Sigmoid colon (tissue), 7 donors: Measurements from ENCODE around the gene ODAD2. TPM values are rescaled to one million over a fixed set of nuclear protein-coding genes. Genes with fewer than 3 reads are reported as not detected.
A peak's percentile ranks its signal among the peaks of the same experiment; 100 is the strongest.
"Not testable (repeated sequence)": the region's sequence is repeated elsewhere in the genome, so short reads cannot be mapped to it uniquely, and the experiment has no call there.

Experiments used
- DNase-seq: peaks from one replicate; pipeline ENCODE4 v3.0.0-alpha.2; 2019
- H3K27ac ChIP-seq, 4 donors: fragments of 200-600 bp; sonication (generic); one replicate each; pipeline ENCODE4 v1.5.1; 2016 to 2019; ENCODE audit warnings: mild to moderate bottlenecking in 1 of 4
- H3K27me3 ChIP-seq, 3 donors: fragments of 200-600 bp; sonication (generic); one replicate each; pipeline ENCODE4 v1.5.1; 2019; ENCODE audit warnings: mild to moderate bottlenecking in 1 of 3
- H3K36me3 ChIP-seq, 4 donors: fragments of 200-600 bp; sonication (generic); one replicate each; pipeline ENCODE4 v1.5.1; 2016 to 2019
- H3K4me1 ChIP-seq, 4 donors: fragments of 200-600 bp; sonication (generic); one replicate each; pipeline ENCODE4 v1.5.1; 2017 to 2019
- H3K4me3 ChIP-seq, 4 donors: fragments of 200-600 bp; sonication (generic); one replicate each; pipeline ENCODE4 v1.5.1; 2017 to 2019; ENCODE audit warnings: mild to moderate bottlenecking in 2 of 4, moderate library complexity in 1 of 4
- H3K9me3 ChIP-seq, 4 donors: fragments of 200-600 bp in 3 of 4; sonication (generic) in 3 of 4; one replicate each; pipeline versions ENCODE4 v1.5.1 to v1.6.1; 2013 to 2019
- EP300 ChIP-seq, 4 donors: sonication (generic); formaldehyde crosslinking; IDR thresholded peaks; one replicate each; pipeline ENCODE4 v1.6.1; 2017; ENCODE audit warnings: antibody characterized with exemption in 4 of 4
- POLR2A ChIP-seq, 2 donors: fragments of 450-650 bp; IDR thresholded peaks; one replicate each; pipeline ENCODE4 v1.6.1; 2016; ENCODE audit warnings: antibody characterized with exemption in 2 of 2, mild to moderate bottlenecking in 2 of 2, moderate library complexity in 2 of 2
- POLR2AphosphoS5 ChIP-seq, 4 donors: sonication (generic); formaldehyde crosslinking; IDR thresholded peaks; one replicate each; pipeline ENCODE4 v1.6.1; 2017; ENCODE audit warnings: antibody characterized with exemption in 4 of 4
- WGBS, 2 donors: extraction: QIAGEN DNeasy Blood & Tissue Kit; methylation state at CpG; one replicate each; pipeline ENCODE4 v1.1.7; 2013; 5-methylcytosine and 5-hydroxymethylcytosine counted together
- intact Hi-C: fragments of 100-400 bp; cut with DNase I; formaldehyde crosslinking; loops from one replicate; pipeline ENCODE4 v1.15.1; 2023
- polyA plus RNA-seq, 3 donors: library from polyadenylated mRNA; stranded (reverse); fragments of 200-250 nt; gene quantifications; one replicate each; pipeline ENCODE4 v1.2.3, GENCODE V29; 2013
- total RNA-seq, 4 donors: library from RNA; depleted of rRNA; stranded (reverse); fragments of >200 nt; gene quantifications; one replicate each; pipeline ENCODE4 v1.1.0, GENCODE V29; 2016
- TF ChIP-seq, protein P1 (sequence below), 4 experiments: fragments of 450-650 bp in 3 of 4; fragments of 200-600 bp in 1 of 4; IDR thresholded peaks; one replicate each; pipeline ENCODE4 v1.5.1; 2016 to 2019; ENCODE audit warnings: antibody characterized with exemption in 4 of 4, mild to moderate bottlenecking in 3 of 4, moderate library complexity in 2 of 4
- donor health status: healthy with polysubstance abuse.
- donor health status: Bipolar disorder and iron deficiency.
- donor health status: healthy.

The ODAD2 gene
- total and polyA plus RNA-seq, 7 donors = 0.29 to 8.8 (median 2.3) TPM; not detected in 1

DNA sequence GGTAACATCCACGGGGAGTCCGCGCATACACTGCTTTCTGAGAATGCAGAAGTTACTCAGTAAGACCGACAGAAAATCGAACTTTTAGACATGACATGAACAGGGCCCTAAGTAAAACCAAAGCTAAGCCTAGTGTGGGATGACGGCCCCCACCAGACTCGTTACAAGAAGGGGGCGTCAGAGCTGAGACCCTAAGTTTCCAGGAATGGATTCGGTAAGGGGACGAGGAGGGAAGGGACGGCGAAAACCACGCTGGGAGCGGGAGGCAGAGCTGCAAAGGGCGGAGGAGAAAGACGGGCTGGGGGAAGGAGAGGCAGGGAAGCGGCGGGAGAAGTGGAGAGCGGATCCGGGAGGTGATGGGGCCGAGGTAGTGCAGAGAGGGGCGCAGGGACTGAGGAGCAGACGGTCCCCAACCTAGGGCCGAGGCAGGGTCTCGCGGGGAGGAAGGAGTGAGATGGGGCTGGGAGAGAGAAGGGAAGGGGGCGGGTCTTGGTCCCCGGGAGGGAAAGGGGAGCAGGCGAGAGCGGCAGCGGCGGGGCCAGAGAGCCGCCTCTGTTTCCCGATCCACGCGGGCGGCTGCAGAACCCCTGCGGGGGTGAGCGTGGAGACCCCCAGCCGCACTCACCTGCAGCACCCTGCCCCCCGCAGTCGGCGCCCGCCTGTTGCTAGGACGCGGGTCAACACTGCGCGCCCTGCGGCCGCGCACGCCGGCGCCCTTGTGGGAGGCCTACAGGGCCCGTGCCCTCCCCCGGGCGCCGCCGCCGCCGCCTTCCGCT lies 513 bp downstream of the ODAD2 start:
- 1 to 2% methylated on average over 62 of the region's 62 CpGs for WGBS, 2 donors

GRCh38 chr10:27997865-27998177 lies 1.1 kb downstream of the ODAD2 start:
- peak overlapping the region; percentile 64 to 86 (median 82) for H3K27ac ChIP-seq
- TF ChIP-seq EP300 (IDR thresholded peaks at IDR 0.05) (no peak), POLR2A (IDR thresholded peaks at IDR 0.05) (no peak), POLR2AphosphoS5 (IDR thresholded peaks at IDR 0.05) (no peak)
- TF ChIP-seq, protein P1, sequence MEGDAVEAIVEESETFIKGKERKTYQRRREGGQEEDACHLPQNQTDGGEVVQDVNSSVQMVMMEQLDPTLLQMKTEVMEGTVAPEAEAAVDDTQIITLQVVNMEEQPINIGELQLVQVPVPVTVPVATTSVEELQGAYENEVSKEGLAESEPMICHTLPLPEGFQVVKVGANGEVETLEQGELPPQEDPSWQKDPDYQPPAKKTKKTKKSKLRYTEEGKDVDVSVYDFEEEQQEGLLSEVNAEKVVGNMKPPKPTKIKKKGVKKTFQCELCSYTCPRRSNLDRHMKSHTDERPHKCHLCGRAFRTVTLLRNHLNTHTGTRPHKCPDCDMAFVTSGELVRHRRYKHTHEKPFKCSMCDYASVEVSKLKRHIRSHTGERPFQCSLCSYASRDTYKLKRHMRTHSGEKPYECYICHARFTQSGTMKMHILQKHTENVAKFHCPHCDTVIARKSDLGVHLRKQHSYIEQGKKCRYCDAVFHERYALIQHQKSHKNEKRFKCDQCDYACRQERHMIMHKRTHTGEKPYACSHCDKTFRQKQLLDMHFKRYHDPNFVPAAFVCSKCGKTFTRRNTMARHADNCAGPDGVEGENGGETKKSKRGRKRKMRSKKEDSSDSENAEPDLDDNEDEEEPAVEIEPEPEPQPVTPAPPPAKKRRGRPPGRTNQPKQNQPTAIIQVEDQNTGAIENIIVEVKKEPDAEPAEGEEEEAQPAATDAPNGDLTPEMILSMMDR (IDR thresholded peaks at IDR 0.05) = no peak
- H3K4me3 ChIP-seq = peak overlapping the region; percentile 48 to 96 (median 72)
- whole genome bisulfite sequencing, 2 donors = 8 to 16% methylated on average over 5 of the region's 5 CpGs
- H3K36me3 ChIP-seq = no peaks in the 10 kb centered on the region
- intact Hi-C loops = loop anchor here (5.0 kb wide), 1 partner anchor 256 kb away; no protein-coding TSS in a partner anchor
- no peaks in the 10 kb centered on the region for H3K9me3 ChIP-seq
- H3K27me3 ChIP-seq = no peaks in the 10 kb centered on the region
- peaks cover 0 to 9% (median 3%) of the 10 kb centered on the region in 4 donors for H3K4me1 ChIP-seq
- no peak for DNase-seq

More for the DNA sequence above, 513 bp downstream of the ODAD2 start:
- H3K36me3 ChIP-seq = no peaks in the 10 kb centered on the region
- intact Hi-C loops = loop anchor here (5.0 kb wide), 1 partner anchor 256 kb away; no protein-coding TSS in a partner anchor
- peak; percentile 69 for DNase-seq
- no peaks in the 10 kb centered on the region for H3K9me3 ChIP-seq
- peaks cover 0 to 9% (median 3%) of the 10 kb centered on the region in 4 donors for H3K4me1 ChIP-seq
- TF ChIP-seq, protein P1 (IDR thresholded peaks at IDR 0.05) = no peak
- TF ChIP-seq POLR2AphosphoS5 (IDR thresholded peaks at IDR 0.05) = no peak
- no peak for TF ChIP-seq POLR2A (IDR thresholded peaks at IDR 0.05)
- TF ChIP-seq EP300 (IDR thresholded peaks at IDR 0.05) = no peak
- H3K4me3 ChIP-seq = peak overlapping the region; percentile 48 to 96 (median 72)
- H3K27ac ChIP-seq = peak overlapping the region; percentile 64 to 86 (median 82)
- no peaks in the 10 kb centered on the region for H3K27me3 ChIP-seq

GRCh38 chr10:27995311-27995710 lies 3.6 kb downstream of the ODAD2 start:
- no peaks in the 10 kb centered on the region for H3K9me3 ChIP-seq
- H3K36me3 ChIP-seq = no peaks in the 10 kb centered on the region
- H3K4me3 ChIP-seq = no peak overlapping the region
- TF ChIP-seq, protein P1 (IDR thresholded peaks at IDR 0.05) = no peak
- no peak for TF ChIP-seq POLR2AphosphoS5 (IDR thresholded peaks at IDR 0.05)
- TF ChIP-seq EP300 (IDR thresholded peaks at IDR 0.05) = no peak
- TF ChIP-seq POLR2A (IDR thresholded peaks at IDR 0.05) = no peak
- intact Hi-C loops = loop anchor here (5.0 kb wide), 1 partner anchor 253 kb away; no protein-coding TSS in a partner anchor
- DNase-seq = no peak
- H3K27ac ChIP-seq = no peak overlapping the region
- H3K27me3 ChIP-seq = no peaks in the 10 kb centered on the region
- H3K4me1 ChIP-seq = peaks cover 0 to 9% (median 3%) of the 10 kb centered on the region in 4 donors
- WGBS, 2 donors = 65 to 82% methylated on average over 2 of the region's 2 CpGs

DNA sequence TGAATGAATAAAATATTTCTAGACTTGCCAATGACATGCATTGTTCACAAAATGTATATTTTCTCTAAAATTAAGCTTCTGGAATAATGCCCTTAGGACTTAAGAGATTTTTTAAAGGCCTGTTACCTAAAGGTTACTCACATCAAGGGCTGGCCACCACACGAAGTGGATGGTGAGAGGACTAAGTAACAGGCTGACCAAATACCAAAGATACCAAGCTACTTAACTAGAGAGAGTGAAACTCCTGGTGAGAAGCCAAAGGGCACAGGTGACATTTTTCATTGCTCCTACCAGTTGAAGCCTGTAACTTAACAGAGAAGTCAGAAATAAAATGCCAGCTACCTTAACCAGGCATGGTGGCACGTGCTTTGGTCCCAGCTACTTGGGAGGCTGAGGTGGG lies 9.5 kb downstream of the ODAD2 start:
- H3K9me3 ChIP-seq, intact Hi-C loops, H3K4me3 ChIP-seq, H3K27ac ChIP-seq, H3K4me1 ChIP-seq, H3K27me3 ChIP-seq, H3K36me3 ChIP-seq, DNase-seq: not testable (repeated sequence)
- WGBS, 2 donors = 66 to 78% methylated on average over 2 of the region's 2 CpGs

GRCh38 chr10:27986821-27987220 lies 12.1 kb downstream of the ODAD2 start:
- H3K4me3 ChIP-seq = no peak overlapping the region
- H3K27me3 ChIP-seq = no peaks in the 10 kb centered on the region
- H3K36me3 ChIP-seq = no peaks in the 10 kb centered on the region
- H3K4me1 ChIP-seq = no peaks in the 10 kb centered on the region
- no peaks in the 10 kb centered on the region for H3K9me3 ChIP-seq
- WGBS, 2 donors = 40 to 65% methylated on average over 1 of the region's 1 CpG
- no peak for DNase-seq
- intact Hi-C loops = no loop called here
- no peak overlapping the region for H3K27ac ChIP-seq
- TF ChIP-seq POLR2A (IDR thresholded peaks at IDR 0.05) (no peak), EP300 (IDR thresholded peaks at IDR 0.05) (no peak), POLR2AphosphoS5 (IDR thresholded peaks at IDR 0.05) (no peak)
- TF ChIP-seq, protein P1 (IDR thresholded peaks at IDR 0.05) = no peak
